Measurements from ENCODE around the gene PPIP5K1.

Gene PPIP5K1

DNA sequence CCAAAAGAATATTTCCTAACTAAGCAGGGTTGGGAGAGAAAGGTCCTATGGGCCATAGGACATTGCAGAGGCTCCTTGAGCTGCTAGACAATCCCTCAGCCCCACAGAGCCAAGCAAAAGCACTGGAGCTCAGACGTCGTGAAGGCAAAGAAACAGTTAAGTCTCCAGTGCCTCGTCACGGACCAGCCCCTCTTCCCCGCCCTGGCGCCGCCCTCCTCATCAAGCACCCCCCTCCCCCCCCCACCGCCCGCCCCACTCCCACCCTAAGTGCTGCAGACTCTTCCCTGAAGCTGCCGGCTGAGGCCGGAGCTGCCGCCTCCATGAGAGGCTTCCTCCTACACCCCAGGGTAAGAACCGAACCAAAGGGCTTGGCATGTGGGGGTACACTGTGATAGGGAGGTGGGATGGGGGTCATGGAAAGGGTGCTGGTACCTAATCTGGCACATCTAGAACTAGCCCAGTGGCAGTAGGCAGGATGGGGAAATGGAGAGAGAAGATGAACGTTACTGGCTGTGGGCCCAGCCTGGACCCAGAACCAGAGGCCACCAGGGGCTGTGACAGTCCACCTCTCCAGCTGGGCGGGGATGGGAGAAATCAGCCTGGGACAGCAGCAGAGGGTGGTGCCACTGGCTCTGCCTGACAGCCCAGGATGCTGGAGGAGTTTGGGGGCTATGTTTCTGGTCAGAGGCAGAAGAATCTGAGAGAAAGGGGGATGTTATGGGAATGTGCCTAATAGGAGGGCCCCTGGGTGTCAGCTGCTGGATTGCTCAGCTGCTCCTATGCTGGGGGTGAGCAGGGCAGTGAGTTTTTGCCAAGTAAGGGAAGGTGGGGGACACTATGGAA lies 72.4 kb downstream of the PPIP5K1 start, which contains the start of gene MAP1A:
Gene MAP1A, plus strand, starts transcription at position 255 of the 843 bp plus-strand sequence. CDS start 3,866 bp downstream, outside the sequence.
- in situ Hi-C loops (cut with MboI; ENCODE audit: low sequenced_read_pairs, unreplicated experiment): no loop called here
- TF ChIP-seq, protein P1, sequence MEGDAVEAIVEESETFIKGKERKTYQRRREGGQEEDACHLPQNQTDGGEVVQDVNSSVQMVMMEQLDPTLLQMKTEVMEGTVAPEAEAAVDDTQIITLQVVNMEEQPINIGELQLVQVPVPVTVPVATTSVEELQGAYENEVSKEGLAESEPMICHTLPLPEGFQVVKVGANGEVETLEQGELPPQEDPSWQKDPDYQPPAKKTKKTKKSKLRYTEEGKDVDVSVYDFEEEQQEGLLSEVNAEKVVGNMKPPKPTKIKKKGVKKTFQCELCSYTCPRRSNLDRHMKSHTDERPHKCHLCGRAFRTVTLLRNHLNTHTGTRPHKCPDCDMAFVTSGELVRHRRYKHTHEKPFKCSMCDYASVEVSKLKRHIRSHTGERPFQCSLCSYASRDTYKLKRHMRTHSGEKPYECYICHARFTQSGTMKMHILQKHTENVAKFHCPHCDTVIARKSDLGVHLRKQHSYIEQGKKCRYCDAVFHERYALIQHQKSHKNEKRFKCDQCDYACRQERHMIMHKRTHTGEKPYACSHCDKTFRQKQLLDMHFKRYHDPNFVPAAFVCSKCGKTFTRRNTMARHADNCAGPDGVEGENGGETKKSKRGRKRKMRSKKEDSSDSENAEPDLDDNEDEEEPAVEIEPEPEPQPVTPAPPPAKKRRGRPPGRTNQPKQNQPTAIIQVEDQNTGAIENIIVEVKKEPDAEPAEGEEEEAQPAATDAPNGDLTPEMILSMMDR (IDR thresholded peaks at IDR 0.05; ENCODE audit: borderline replicate concordance, control extremely low read depth, extremely low read depth, insufficient read depth, missing control alignments): no peak
- peak; percentile 28 for DNase-seq (ENCODE audit: low spot score)

DNA sequence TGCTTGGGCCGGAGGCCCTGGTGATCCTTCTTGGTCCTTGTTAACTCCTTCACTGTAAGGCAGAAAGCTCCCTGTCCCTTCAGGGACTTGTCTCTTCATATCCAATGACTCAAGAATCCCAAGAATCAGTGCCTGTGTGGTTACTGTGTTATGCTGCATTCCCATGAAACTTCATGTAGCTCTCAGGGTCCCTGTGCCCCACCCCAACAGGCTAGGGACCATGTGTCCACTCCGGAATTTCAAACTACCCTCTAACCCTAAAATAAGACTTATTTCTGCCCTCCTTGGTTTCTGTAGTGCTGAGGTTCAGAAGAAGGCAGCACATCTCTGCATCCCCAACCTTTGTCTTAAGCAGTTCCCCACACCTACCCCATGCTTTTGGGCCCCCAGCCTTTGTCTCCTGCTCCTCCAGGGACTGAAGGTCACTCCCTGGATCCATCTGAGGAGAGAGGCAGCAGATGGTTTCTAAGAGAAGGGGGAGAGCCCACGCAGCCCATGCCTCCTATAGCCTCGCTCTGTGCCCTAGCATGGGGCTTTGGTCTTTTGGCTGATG lies 73.1 kb downstream of the PPIP5K1 start:
- in situ Hi-C loops (cut with MboI; ENCODE audit: low sequenced_read_pairs, unreplicated experiment): no loop called here
- peak; percentile 12 for DNase-seq (ENCODE audit: low spot score)
- TF ChIP-seq, protein P1 (IDR thresholded peaks at IDR 0.05; ENCODE audit: borderline replicate concordance, control extremely low read depth, extremely low read depth, insufficient read depth, missing control alignments): no peak

DNA sequence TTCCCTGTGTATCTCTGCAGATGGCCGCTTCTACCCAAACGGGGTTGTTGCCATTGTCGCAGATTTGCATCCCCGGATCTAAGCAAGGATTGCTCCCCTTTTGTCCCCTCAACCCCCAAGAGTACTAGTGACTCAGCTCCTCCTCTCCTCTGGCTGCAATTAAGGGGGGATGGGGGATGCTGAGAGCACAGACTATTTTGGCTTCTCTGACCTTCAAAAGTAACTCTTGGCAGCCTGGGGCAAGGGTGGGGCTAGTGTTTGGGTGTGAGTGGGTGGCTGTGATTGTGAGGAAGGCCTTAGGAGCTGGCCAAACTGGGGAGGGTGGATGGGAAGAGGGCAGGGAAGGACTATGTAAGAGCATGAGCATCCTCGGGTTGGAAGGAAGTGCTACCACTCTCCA lies 73.8 kb downstream of the PPIP5K1 start:
- DNase-seq (ENCODE audit: low spot score): no peak
- in situ Hi-C loops (cut with MboI; ENCODE audit: low sequenced_read_pairs, unreplicated experiment): no loop called here
- TF ChIP-seq, protein P1 (IDR thresholded peaks at IDR 0.05; ENCODE audit: borderline replicate concordance, control extremely low read depth, extremely low read depth, insufficient read depth, missing control alignments): no peak

DNA sequence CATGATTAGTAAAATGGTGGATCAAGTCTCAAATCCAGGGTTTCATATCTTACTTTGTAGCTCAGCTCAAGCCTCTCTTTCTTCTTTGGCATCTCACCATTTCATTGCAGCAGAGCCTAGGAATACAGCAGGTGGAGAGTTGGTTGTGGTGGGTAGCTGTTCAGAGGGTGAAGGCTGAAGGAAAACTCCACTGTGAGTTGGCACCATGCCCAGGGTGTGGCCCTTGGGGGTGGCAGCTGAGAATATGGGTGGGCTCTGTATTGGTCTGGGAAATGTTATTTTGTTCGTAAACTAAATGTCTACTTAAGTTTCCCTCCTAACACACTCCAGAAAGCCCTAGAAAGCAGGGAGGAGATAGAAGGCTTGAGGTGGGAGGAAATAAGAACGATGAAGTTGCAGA lies 74.3 kb downstream of the PPIP5K1 start:
- no peak for DNase-seq (ENCODE audit: low spot score)
- TF ChIP-seq, protein P1 (IDR thresholded peaks at IDR 0.05; ENCODE audit: borderline replicate concordance, control extremely low read depth, extremely low read depth, insufficient read depth, missing control alignments): no peak
- in situ Hi-C loops (cut with MboI; ENCODE audit: low sequenced_read_pairs, unreplicated experiment): no loop called here

DNA sequence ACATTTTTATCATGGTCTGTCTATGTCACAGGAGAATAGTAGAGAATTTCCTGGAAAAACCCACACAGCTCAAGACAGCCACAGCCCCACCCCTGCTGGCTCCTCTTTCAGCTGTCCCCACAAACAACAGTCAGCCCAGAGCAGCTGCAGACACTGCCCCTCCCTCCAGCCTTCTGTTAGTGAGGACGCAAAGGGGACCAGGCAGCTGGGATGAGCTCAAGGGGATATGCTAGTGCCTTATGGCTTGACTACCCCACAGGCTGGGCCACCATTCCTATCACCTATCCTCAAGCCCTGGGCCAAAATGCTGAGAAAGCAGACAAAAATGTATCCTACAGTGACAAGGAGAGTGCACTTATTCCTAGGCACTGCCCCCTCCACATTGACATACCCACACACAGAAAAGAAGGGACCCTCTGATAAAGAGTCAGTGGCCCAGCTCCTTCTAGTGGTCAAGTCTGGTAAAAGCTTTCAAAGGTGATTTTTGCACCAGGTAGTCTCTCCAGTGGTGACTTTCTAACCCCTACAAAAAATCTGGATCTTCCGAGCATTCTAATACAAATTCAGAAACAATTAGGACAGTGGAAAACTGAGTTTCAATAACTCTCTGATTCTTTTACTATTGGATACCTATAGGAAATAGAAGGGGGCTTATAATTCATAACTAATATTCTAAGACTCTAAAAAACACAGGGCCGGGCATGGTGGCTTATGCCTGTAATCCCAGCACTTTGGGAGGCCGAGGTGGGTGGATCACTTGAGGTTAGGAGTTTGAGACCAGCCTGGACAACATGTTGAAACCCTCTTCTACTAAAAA lies 75.6 kb downstream of the PPIP5K1 start:
- in situ Hi-C loops (cut with MboI; ENCODE audit: low sequenced_read_pairs, unreplicated experiment): no loop called here
- TF ChIP-seq, protein P1 (IDR thresholded peaks at IDR 0.05; ENCODE audit: borderline replicate concordance, control extremely low read depth, extremely low read depth, insufficient read depth, missing control alignments): peak; percentile 27
- peak; percentile 51 for DNase-seq (ENCODE audit: low spot score)

DNA sequence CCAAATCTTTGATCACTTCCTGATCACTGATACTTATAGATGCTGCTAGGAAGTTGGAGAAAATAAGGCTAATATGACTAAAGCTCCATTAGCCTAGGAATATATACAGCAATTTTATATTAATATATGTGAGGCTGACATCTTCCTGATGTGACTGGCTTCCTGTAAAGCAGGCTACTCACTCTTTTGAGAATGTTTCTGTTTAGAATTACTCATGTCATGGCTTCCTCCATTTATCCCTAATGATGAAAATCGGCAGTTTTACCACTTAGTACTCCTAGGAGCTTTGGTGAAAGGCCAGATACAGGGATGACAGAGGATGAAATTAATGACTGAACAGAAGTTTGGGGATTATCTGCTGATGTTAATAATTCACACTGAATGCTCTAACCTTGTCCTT lies 76.5 kb downstream of the PPIP5K1 start:
- TF ChIP-seq, protein P1 (IDR thresholded peaks at IDR 0.05; ENCODE audit: borderline replicate concordance, control extremely low read depth, extremely low read depth, insufficient read depth, missing control alignments): no peak
- in situ Hi-C loops (cut with MboI; ENCODE audit: low sequenced_read_pairs, unreplicated experiment): no loop called here
- no peak for DNase-seq (ENCODE audit: low spot score)

Measured in GM13976 (cell line).